Measurements from ENCODE around the gene ALG12.

GRCh38 chr22:49879871-49880270 is 38.4 kb downstream of the ALG12 start:
- TF ChIP-seq SUZ12 (IDR thresholded peaks at IDR 0.05; ENCODE audit: low read length) (no peak), CTCF (IDR thresholded peaks at IDR 0.05; ENCODE audit: control extremely low read depth in 1 of 3, insufficient read depth in 1 of 3, low read depth in 1 of 3, low read length in 3 of 3) (no peak), TAF1 (IDR thresholded peaks at IDR 0.05; ENCODE audit: low read depth, low read length) (no peak), JUND (IDR thresholded peaks at IDR 0.05; ENCODE audit: low read length) (no peak), POLR2A (IDR thresholded peaks at IDR 0.05; ENCODE audit: control extremely low read depth in 1 of 2, low read depth in 2 of 2, low read length in 2 of 2) (no peak), YY1 (IDR thresholded peaks at IDR 0.05; ENCODE audit: low read depth, low read length) (no peak), CREB1 (IDR thresholded peaks at IDR 0.05) (no peak), TEAD4 (IDR thresholded peaks at IDR 0.05; ENCODE audit: low read depth, low read length) (no peak), EZH2 (IDR thresholded peaks at IDR 0.05; ENCODE audit: low read depth, low read length, severe bottlenecking) (no peak), EP300 (IDR thresholded peaks at IDR 0.05; ENCODE audit: borderline replicate concordance in 1 of 2, low read depth in 2 of 2, low read length in 2 of 2) (no peak), RAD21 (IDR thresholded peaks at IDR 0.05 in 1 of 2, conservative IDR thresholded peaks at IDR 0.05 in 1 of 2; ENCODE audit: low read depth in 2 of 2, low read length in 2 of 2) (no peak), POLR2AphosphoS5 (IDR thresholded peaks at IDR 0.05; ENCODE audit: low read depth, low read length) (no peak), SP2 (IDR thresholded peaks at IDR 0.05; ENCODE audit: low read length) (no peak)
- TF ChIP-seq, protein P1, sequence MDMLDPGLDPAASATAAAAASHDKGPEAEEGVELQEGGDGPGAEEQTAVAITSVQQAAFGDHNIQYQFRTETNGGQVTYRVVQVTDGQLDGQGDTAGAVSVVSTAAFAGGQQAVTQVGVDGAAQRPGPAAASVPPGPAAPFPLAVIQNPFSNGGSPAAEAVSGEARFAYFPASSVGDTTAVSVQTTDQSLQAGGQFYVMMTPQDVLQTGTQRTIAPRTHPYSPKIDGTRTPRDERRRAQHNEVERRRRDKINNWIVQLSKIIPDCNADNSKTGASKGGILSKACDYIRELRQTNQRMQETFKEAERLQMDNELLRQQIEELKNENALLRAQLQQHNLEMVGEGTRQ (IDR thresholded peaks at IDR 0.05; ENCODE audit: low read length) = no peak

All from H1 (cell line).